DOHH2 (cell line): Measurements from ENCODE around the gene MDP1.

Source experiments
- H3F3A ChIP-seq: fragments of 200-600 bp; sonication (generic), shearing (Covaris generic); 2 replicates; pipeline ENCODE4 v1.6.0; 2016; ENCODE audit warnings: antibody characterized with exemption, mild to moderate bottlenecking; ENCODE audit not compliant: control insufficient read depth, insufficient read depth
- H3K27ac ChIP-seq: fragments of 200-600 bp; sonication (generic); 2 replicates; pipeline ENCODE4 v1.5.1; 2014; ENCODE audit warnings: low read depth, mild to moderate bottlenecking, low read length, moderate library complexity
- H3K27me3 ChIP-seq: fragments of 200-600 bp; sonication (generic); 2 replicates; pipeline ENCODE4 v1.6.1; 2014; ENCODE audit warnings: mild to moderate bottlenecking, low read length, mixed read lengths; ENCODE audit not compliant: control insufficient read depth
- H3K36me3 ChIP-seq: fragments of 200-600 bp; sonication (generic); 2 replicates; pipeline ENCODE4 v1.6.1; 2014; ENCODE audit warnings: mild to moderate bottlenecking, low read length, moderate library complexity, mixed read lengths; ENCODE audit not compliant: control insufficient read depth
- H3K4me1 ChIP-seq: fragments of 200-600 bp; sonication (generic); 2 replicates; pipeline ENCODE4 v1.6.1; 2014; ENCODE audit warnings: mild to moderate bottlenecking, low read length, mixed read lengths; ENCODE audit not compliant: control insufficient read depth
- H3K4me2 ChIP-seq: fragments of 200-600 bp; sonication (generic); 2 replicates; pipeline ENCODE4 v1.6.0; 2014; ENCODE audit warnings: mild to moderate bottlenecking, low read length, moderate library complexity
- H3K4me3 ChIP-seq: fragments of 200-600 bp; sonication (generic); 2 replicates; pipeline ENCODE4 v1.5.1; 2014; ENCODE audit warnings: mild to moderate bottlenecking, low read length, mixed read lengths
- H3K79me2 ChIP-seq: fragments of 200-600 bp; sonication (generic); 2 replicates; pipeline ENCODE4 v1.6.1; 2014; ENCODE audit warnings: mild to moderate bottlenecking, low read length, mixed read lengths; ENCODE audit not compliant: control insufficient read depth
- H3K9me2 ChIP-seq: fragments of 200-600 bp; sonication (generic); replicated peaks from 2 replicates; pipeline ENCODE4 v1.6.1; 2014; ENCODE audit warnings: mild to moderate bottlenecking, low read length, mixed read lengths; ENCODE audit not compliant: control insufficient read depth
- H3K9me3 ChIP-seq: fragments of 200-600 bp; sonication (generic); 2 replicates; pipeline ENCODE4 v1.6.1; 2014; ENCODE audit warnings: antibody characterized with exemption, low read length, mixed read lengths; ENCODE audit not compliant: control insufficient read depth, insufficient read depth
- H4K20me1 ChIP-seq: fragments of 200-600 bp; sonication (generic); 2 replicates; pipeline ENCODE4 v1.6.0; 2014; ENCODE audit warnings: low read depth, mild to moderate bottlenecking, antibody characterized with exemption, low read length, moderate library complexity; ENCODE audit not compliant: control insufficient read depth, insufficient read depth
- EZH2phosphoT487 ChIP-seq: fragments of 200-600 bp; sonication (generic); IDR thresholded peaks from 2 replicates; pipeline ENCODE4 v1.6.1; 2017; ENCODE audit warnings: borderline replicate concordance, mild to moderate bottlenecking, antibody characterized with exemption, low read length, moderate library complexity, mixed read lengths
- TF ChIP-seq, protein P1 (sequence below): fragments of 200-600 bp; sonication (generic); IDR thresholded peaks from one replicate; pipeline ENCODE4 v1.5.1; 2014; ENCODE audit warnings: antibody characterized with exemption, mild to moderate bottlenecking, low read depth, low read length; ENCODE audit not compliant: poor library complexity, severe bottlenecking

MDP1 gene

GRCh38 chr14:24240110-24240918 is 24.4 kb upstream of the MDP1 start:
- Histone ChIP-seq H3K36me3 (peaks cover 60% of the 10 kb centered on the region), H3K4me3 (no peak overlapping the region), H3K79me2 (peaks cover 18% of the 10 kb centered on the region), H3K9me2 (no peaks in the 10 kb centered on the region), H4K20me1 (no peaks in the 10 kb centered on the region), H3F3A (peaks cover 3% of the 10 kb centered on the region), H3K27ac (no peak overlapping the region), H3K4me2 (peak overlapping the region; percentile 86), H3K4me1 (peaks cover 25% of the 10 kb centered on the region), H3K9me3 (no peaks in the 10 kb centered on the region), H3K27me3 (no peaks in the 10 kb centered on the region)
- no peak for TF ChIP-seq EZH2phosphoT487
- TF ChIP-seq, protein P1, sequence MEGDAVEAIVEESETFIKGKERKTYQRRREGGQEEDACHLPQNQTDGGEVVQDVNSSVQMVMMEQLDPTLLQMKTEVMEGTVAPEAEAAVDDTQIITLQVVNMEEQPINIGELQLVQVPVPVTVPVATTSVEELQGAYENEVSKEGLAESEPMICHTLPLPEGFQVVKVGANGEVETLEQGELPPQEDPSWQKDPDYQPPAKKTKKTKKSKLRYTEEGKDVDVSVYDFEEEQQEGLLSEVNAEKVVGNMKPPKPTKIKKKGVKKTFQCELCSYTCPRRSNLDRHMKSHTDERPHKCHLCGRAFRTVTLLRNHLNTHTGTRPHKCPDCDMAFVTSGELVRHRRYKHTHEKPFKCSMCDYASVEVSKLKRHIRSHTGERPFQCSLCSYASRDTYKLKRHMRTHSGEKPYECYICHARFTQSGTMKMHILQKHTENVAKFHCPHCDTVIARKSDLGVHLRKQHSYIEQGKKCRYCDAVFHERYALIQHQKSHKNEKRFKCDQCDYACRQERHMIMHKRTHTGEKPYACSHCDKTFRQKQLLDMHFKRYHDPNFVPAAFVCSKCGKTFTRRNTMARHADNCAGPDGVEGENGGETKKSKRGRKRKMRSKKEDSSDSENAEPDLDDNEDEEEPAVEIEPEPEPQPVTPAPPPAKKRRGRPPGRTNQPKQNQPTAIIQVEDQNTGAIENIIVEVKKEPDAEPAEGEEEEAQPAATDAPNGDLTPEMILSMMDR: no peak

DNA sequence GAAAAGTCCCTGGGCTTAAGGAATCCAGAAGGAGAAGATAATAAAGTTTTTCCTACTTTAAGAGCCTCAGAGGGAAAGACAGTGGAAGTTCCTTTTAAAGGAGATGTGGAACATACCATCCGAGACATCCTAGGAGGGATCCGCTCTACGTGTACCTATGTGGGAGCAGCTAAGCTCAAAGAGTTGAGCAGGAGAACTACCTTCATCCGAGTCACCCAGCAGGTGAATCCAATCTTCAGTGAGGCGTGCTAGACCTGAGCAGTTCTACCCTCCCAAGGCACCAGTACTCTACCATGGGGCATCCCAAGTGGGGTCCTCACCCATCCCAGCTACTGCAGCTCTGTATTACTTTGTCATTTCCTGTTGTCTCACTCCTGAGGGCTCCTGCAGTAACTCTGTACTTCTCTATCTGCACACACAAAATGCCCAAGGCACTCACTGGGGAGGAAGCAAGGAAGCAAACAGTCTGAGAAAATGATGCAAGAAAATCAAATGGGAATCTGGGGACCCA is 22.7 kb upstream of the MDP1 start:
- no peaks in the 10 kb centered on the region for H3K27me3 ChIP-seq
- H3K4me1 ChIP-seq: peaks cover 37% of the 10 kb centered on the region
- no peaks in the 10 kb centered on the region for H3K9me2 ChIP-seq
- H3K9me3 ChIP-seq: no peaks in the 10 kb centered on the region
- no peak overlapping the region for H3K27ac ChIP-seq
- H3F3A ChIP-seq: peaks cover 3% of the 10 kb centered on the region; the same call in 1 of the 2 replicates
- peaks cover 76% of the 10 kb centered on the region for H3K36me3 ChIP-seq
- no peak overlapping the region for H3K4me2 ChIP-seq
- peaks cover 35% of the 10 kb centered on the region for H3K79me2 ChIP-seq
- H3K4me3 ChIP-seq: no peak overlapping the region
- H4K20me1 ChIP-seq: no peaks in the 10 kb centered on the region
- no peak for TF ChIP-seq EZH2phosphoT487
- TF ChIP-seq, protein P1: no peak

DNA sequence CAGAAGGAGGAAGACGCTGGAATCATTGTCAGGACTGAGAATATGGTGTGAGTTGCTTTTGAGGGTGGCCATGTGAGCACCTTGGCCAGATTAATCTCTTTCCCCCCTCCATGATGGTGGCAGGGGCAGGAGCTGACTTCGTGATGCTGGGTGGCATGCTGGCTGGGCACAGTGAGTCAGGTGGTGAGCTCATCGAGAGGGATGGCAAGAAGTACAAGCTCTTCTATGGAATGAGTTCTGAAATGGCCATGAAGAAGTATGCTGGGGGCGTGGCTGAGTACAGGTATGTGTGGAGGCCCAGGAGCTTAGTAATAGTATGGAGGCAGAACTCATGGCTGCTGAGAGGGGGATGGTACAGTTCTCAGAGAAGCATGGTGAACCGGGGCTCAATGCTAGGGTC is 22.3 kb upstream of the MDP1 start:
- no peak overlapping the region for H3K4me2 ChIP-seq
- peaks cover 76% of the 10 kb centered on the region for H3K36me3 ChIP-seq
- peaks cover 40% of the 10 kb centered on the region for H3K79me2 ChIP-seq
- H3K27ac ChIP-seq: no peak overlapping the region
- no peaks in the 10 kb centered on the region for H3K9me2 ChIP-seq
- no peaks in the 10 kb centered on the region for H3K9me3 ChIP-seq
- TF ChIP-seq, protein P1: no peak
- TF ChIP-seq EZH2phosphoT487: no peak
- H3F3A ChIP-seq: peaks cover 3% of the 10 kb centered on the region; the same call in 1 of the 2 replicates
- no peaks in the 10 kb centered on the region for H4K20me1 ChIP-seq
- no peak overlapping the region for H3K4me3 ChIP-seq
- H3K4me1 ChIP-seq: peaks cover 37% of the 10 kb centered on the region
- no peaks in the 10 kb centered on the region for H3K27me3 ChIP-seq
